Spleen (tissue), 11 donors: Measurements from ENCODE around the gene ZNF598. TPM values are rescaled to one million over a fixed set of nuclear protein-coding genes. Genes with fewer than 3 reads are reported as not detected.

Experiments
- DNase-seq: peaks from one replicate; pipeline ENCODE4 v3.0.0-alpha.2; 2020
- H3K27ac ChIP-seq, 8 donors: fragments of 200-600 bp; sonication (generic) in 7 of 8; 1 replicate in 4 of 8; 2 replicates in 4 of 8; pipeline versions ENCODE4 v1.5.0 to v1.8.0; 2016 to 2021; ENCODE audit warnings: inconsistent platforms in 4 of 8, mild to moderate bottlenecking in 4 of 8, moderate library complexity in 1 of 8
- H3K27me3 ChIP-seq, 7 donors: fragments of 200-600 bp; sonication (generic) in 6 of 7; replicated peaks in 1 of 7; 1 replicate in 4 of 7; 2 replicates in 3 of 7; pipeline versions ENCODE4 v1.5.0 to v1.8.0; 2016 to 2021; ENCODE audit warnings: inconsistent platforms in 3 of 7, mild to moderate bottlenecking in 1 of 7
- H3K36me3 ChIP-seq, 6 donors: fragments of 200-600 bp; sonication (generic) in 5 of 6; 1 replicate in 4 of 6; 2 replicates in 2 of 6; pipeline versions ENCODE4 v1.5.0 to v1.8.0; 2016 to 2021; ENCODE audit warnings: inconsistent platforms in 2 of 6
- H3K4me1 ChIP-seq, 6 donors: fragments of 200-600 bp; sonication (generic) in 5 of 6; 1 replicate in 3 of 6; 2 replicates in 3 of 6; pipeline versions ENCODE4 v1.5.0 to v1.8.0; 2016 to 2021; ENCODE audit warnings: inconsistent platforms in 3 of 6
- H3K4me3 ChIP-seq, 8 donors: fragments of 200-600 bp; sonication (generic) in 7 of 8; 1 replicate in 4 of 8; 2 replicates in 4 of 8; pipeline versions ENCODE4 v1.5.0 to v1.8.0; 2016 to 2021; ENCODE audit warnings: inconsistent platforms in 4 of 8, mild to moderate bottlenecking in 4 of 8, moderate library complexity in 2 of 8
- H3K9me3 ChIP-seq, 8 donors: fragments of 200-600 bp; sonication (generic) in 7 of 8; 1 replicate in 4 of 8; 2 replicates in 4 of 8; pipeline versions ENCODE4 v1.5.0 to v1.8.0; 2016 to 2021; ENCODE audit warnings: inconsistent platforms in 4 of 8
- CTCF ChIP-seq, 11 experiments: fragments of 200-600 bp in 7 of 11; fragments of 450-650 bp in 4 of 11; sonication (generic) in 4 of 11; IDR thresholded peaks in 8 of 11; conservative IDR thresholded peaks in 3 of 11; 1 replicate in 7 of 11; 2 replicates in 4 of 11; pipeline versions ENCODE4 v1.4.0 to v1.8.0; 2016 to 2021; ENCODE audit warnings: antibody characterized with exemption in 11 of 11, inconsistent platforms in 4 of 11, mild to moderate bottlenecking in 1 of 11
- POLR2A ChIP-seq, 3 donors: fragments of 450-650 bp; IDR thresholded peaks; one replicate each; pipeline ENCODE4 v1.5.1; 2017; ENCODE audit warnings: antibody characterized with exemption in 3 of 3, mild to moderate bottlenecking in 1 of 3
- POLR2AphosphoS5 ChIP-seq, 3 donors: sonication (generic); formaldehyde crosslinking; IDR thresholded peaks; one replicate each; pipeline ENCODE4 v1.5.1; 2017; ENCODE audit warnings: antibody characterized with exemption in 3 of 3
- WGBS, 5 donors: extraction: QIAGEN DNeasy Blood & Tissue Kit in 3 of 5; methylation state at CpG; one replicate each; pipeline versions ENCODE4 v1.1.5 to v1.1.7; 2013 to 2018; 5-methylcytosine and 5-hydroxymethylcytosine counted together
- intact Hi-C: fragments of 100-400 bp; cut with DNase I; formaldehyde crosslinking; loops from one replicate; pipeline ENCODE4 v1.15.0; 2023; ENCODE audit warnings: low total_unique reads
- polyA plus RNA-seq, 3 donors: library from polyadenylated mRNA; stranded (reverse); fragments of 200-250 nt; gene quantifications; one replicate each; pipeline ENCODE4 v1.2.1, GENCODE V29; 2013
- total RNA-seq, 7 donors: library from RNA; depleted of rRNA in 3 of 7; stranded (reverse); fragments of >200 nt in 3 of 7; fragmentation: NEBNext Ultra II Directional in 4 of 7; extraction: Animal tissue kit (Norgen Biotek cat#: 25700) in 4 of 7; gene quantifications; one replicate each; pipeline versions ENCODE4 v1.1.0 to v1.2.1, GENCODE V29; 2016 to 2021
- donor health status: healthy with polysubstance abuse.
- donor health status: DM: no; HTN: no; CAD: no; lungs with moderate emphysema.
- donor health status: DM: no; HTN: no; CAD: no.
- donor health status: Bipolar disorder and iron deficiency.
- donor health status: healthy.
- donor health status: DM: no; HTN: no; CAD: no.
- donor health status: DM: yes; HTN: yes; CAD: no.

The ZNF598 gene
- total and polyA plus RNA-seq, 10 donors = 21.8 to 56.2 (median 42.0) TPM

GRCh38 chr16:1991948-1992703 lies 17.5 kb downstream of the ZNF598 start:
- peak overlapping the region; percentile 70 to 93 (median 82) for H3K27ac ChIP-seq
- H3K4me1 ChIP-seq = peaks cover 11 to 47% (median 30%) of the 10 kb centered on the region in 6 donors
- peaks cover 0 to 39% (median 23%) of the 10 kb centered on the region in 7 donors for H3K27me3 ChIP-seq
- WGBS, 5 donors = 4 to 6% (median 5%) methylated on average over 41 to 96 of the region's 96 CpGs; no CpG with 5 or more reads in 1 of the 5 donors
- peak; percentile 89 to 92 (median 91) for TF ChIP-seq POLR2AphosphoS5 (IDR thresholded peaks at IDR 0.05)
- TF ChIP-seq CTCF (IDR thresholded peaks at IDR 0.05 in 8 of 11, conservative IDR thresholded peaks at IDR 0.05 in 3 of 11) = peak in 2 of 11 experiments; percentile 15 to 36
- TF ChIP-seq POLR2A (IDR thresholded peaks at IDR 0.05) = no peak
- intact Hi-C loops = no loop called here
- H3K36me3 ChIP-seq = peaks cover 0 to 14% (median 5%) of the 10 kb centered on the region in 6 donors
- peak; percentile 98 for DNase-seq
- peak overlapping the region; percentile 27 to 72 (median 36) for H3K4me3 ChIP-seq
- H3K9me3 ChIP-seq = peaks cover 0 to 5% (median 0%) of the 10 kb centered on the region in 8 donors

- intact Hi-C loops = no loop called here
- peaks cover 0 to 5% (median 0%) of the 10 kb centered on the region in 8 donors for H3K9me3 ChIP-seq
Observed at GRCh38 chr16:1991588-1991947, 18.1 kb downstream of the ZNF598 start.

GRCh38 chr16:1991135-1991551 lies 18.5 kb downstream of the ZNF598 start:
- 0 to 8% (median 2%) methylated on average over 6 to 18 of the region's 18 CpGs for WGBS, 5 donors
- Histone ChIP-seq H3K4me3 (peak overlapping the region in 7 of 8 donors; percentile 27 to 72 (median 38)), H3K36me3 (peaks cover 0 to 14% (median 8%) of the 10 kb centered on the region in 6 donors), H3K27ac (peak overlapping the region in 7 of 8 donors; percentile 70 to 93 (median 84)), H3K27me3 (peaks cover 0 to 39% (median 23%) of the 10 kb centered on the region in 7 donors), H3K4me1 (peaks cover 11 to 47% (median 30%) of the 10 kb centered on the region in 6 donors), H3K9me3 (peaks cover 0 to 5% (median 0%) of the 10 kb centered on the region in 8 donors)
- peak; percentile 90 for DNase-seq
- TF ChIP-seq POLR2AphosphoS5 (IDR thresholded peaks at IDR 0.05) (peak; percentile 33 to 83 (median 81)), POLR2A (IDR thresholded peaks at IDR 0.05) (peak in 2 of 3 donors; percentile 6 to 14), CTCF (IDR thresholded peaks at IDR 0.05 in 8 of 11, conservative IDR thresholded peaks at IDR 0.05 in 3 of 11) (no peak)
- intact Hi-C loops = no loop called here

More at GRCh38 chr16:1991588-1991947, 18.1 kb downstream of the ZNF598 start:
- WGBS, 5 donors = 9 to 21% (median 11%) methylated on average over 11 to 22 of the region's 22 CpGs
- TF ChIP-seq POLR2AphosphoS5 (IDR thresholded peaks at IDR 0.05) (no peak), CTCF (IDR thresholded peaks at IDR 0.05 in 8 of 11, conservative IDR thresholded peaks at IDR 0.05 in 3 of 11) (no peak), POLR2A (IDR thresholded peaks at IDR 0.05) (no peak)
- Histone ChIP-seq H3K27ac (peak overlapping the region; percentile 70 to 93 (median 82)), H3K4me1 (peaks cover 11 to 47% (median 30%) of the 10 kb centered on the region in 6 donors), H3K36me3 (peaks cover 0 to 14% (median 5%) of the 10 kb centered on the region in 6 donors), H3K4me3 (peak overlapping the region; percentile 27 to 72 (median 36)), H3K27me3 (peaks cover 0 to 39% (median 23%) of the 10 kb centered on the region in 7 donors)
- no peak for DNase-seq
